Fibroblast of skin of back (primary cell): ENCODE data around the gene FBXL16.
A peak's percentile ranks its signal among the peaks of the same experiment; 100 is the strongest.

Experiments
- DNase-seq: peaks from one replicate; pipeline ENCODE4 v3.0.0-alpha.2; 2013

Gene FBXL16

GRCh38 chr16:734981-735881 is 29.6 kb upstream of the FBXL16 start:
- DNase-seq: no peak

- no peak for DNase-seq
Observed at GRCh38 chr16:734208-734980, 28.8 kb upstream of the FBXL16 start.

- DNase-seq: no peak
Observed at GRCh38 chr16:733382-734207, 28.0 kb upstream of the FBXL16 start.

- no peak for DNase-seq
Observed at GRCh38 chr16:732936-733335, 27.3 kb upstream of the FBXL16 start.

- no peak for DNase-seq
Observed at GRCh38 chr16:732332-732731, 26.7 kb upstream of the FBXL16 start.

GRCh38 chr16:730666-731509 is 25.3 kb upstream of the FBXL16 start:
- no peak for DNase-seq

- no peak for DNase-seq
Observed at GRCh38 chr16:729768-730665, 24.4 kb upstream of the FBXL16 start.

GRCh38 chr16:728890-729744 is 23.5 kb upstream of the FBXL16 start:
- DNase-seq: no peak

GRCh38 chr16:728131-728889 is 22.7 kb upstream of the FBXL16 start:
- DNase-seq: peak; percentile 76

GRCh38 chr16:727291-727977 is 21.8 kb upstream of the FBXL16 start:
- no peak for DNase-seq

GRCh38 chr16:726438-727290 is 21.1 kb upstream of the FBXL16 start, which contains the start of the genes CCDC78 and HAGHL:
Gene CCDC78, minus strand, starts transcription at chr16:726443. Its CDS starts 76 bp downstream, at chr16:726367.
Gene HAGHL, plus strand, starts transcription at chr16:727106. Its CDS starts 404 bp downstream, at chr16:727510.
- peak; percentile 37 for DNase-seq

- DNase-seq: no peak
Observed at GRCh38 chr16:726188-726437, 20.5 kb upstream of the FBXL16 start.

GRCh38 chr16:725463-726187 is 20.0 kb upstream of the FBXL16 start:
- no peak for DNase-seq

GRCh38 chr16:725041-725376 is 19.4 kb upstream of the FBXL16 start:
- no peak for DNase-seq

GRCh38 chr16:724188-725040 is 18.8 kb upstream of the FBXL16 start:
- DNase-seq: no peak

GRCh38 chr16:723695-724094 is 18.1 kb upstream of the FBXL16 start:
- DNase-seq: no peak
